HuH-7 (cell line): ENCODE results near the gene ATP8B2.
"Not testable (repeated sequence)": the region's sequence is repeated elsewhere in the genome, so short reads cannot be mapped to it uniquely, and the experiment has no call there.

Experiments used
- DNase-seq: peaks from one replicate; pipeline ENCODE4 v3.0.0; 2011; ENCODE audit warnings: low spot score

ATP8B2 gene

GRCh38 chr1:154323493-154323892 lies 1.8 kb upstream of the ATP8B2 start:
- no peak for DNase-seq

GRCh38 chr1:154324241-154324640 lies 1.1 kb upstream of the ATP8B2 start:
- DNase-seq: no peak

- peak; percentile 98 for DNase-seq
Measured at GRCh38 chr1:154325583-154326545, 539 bp downstream of the ATP8B2 start.

GRCh38 chr1:154326546-154327465 lies 1.5 kb downstream of the ATP8B2 start:
- no peak for DNase-seq

- DNase-seq: no peak
Measured at GRCh38 chr1:154327466-154328317, 2.4 kb downstream of the ATP8B2 start.

GRCh38 chr1:154328318-154329151 lies 3.2 kb downstream of the ATP8B2 start:
- no peak for DNase-seq

- DNase-seq: no peak
Measured at GRCh38 chr1:154329152-154329521, 3.8 kb downstream of the ATP8B2 start.

- no peak for DNase-seq
Measured at GRCh38 chr1:154329551-154330131, 4.3 kb downstream of the ATP8B2 start.

- no peak for DNase-seq
Measured at GRCh38 chr1:154330669-154331068, 5.3 kb downstream of the ATP8B2 start.

- DNase-seq: peak; percentile 68
Measured at GRCh38 chr1:154334079-154335024, 9.0 kb downstream of the ATP8B2 start.

- peak; percentile 96 for DNase-seq
Measured at GRCh38 chr1:154335025-154335714, 9.8 kb downstream of the ATP8B2 start.

GRCh38 chr1:154337253-154337894 lies 12.0 kb downstream of the ATP8B2 start:
- no peak for DNase-seq

GRCh38 chr1:154338875-154339274 lies 13.6 kb downstream of the ATP8B2 start:
- DNase-seq: no peak

GRCh38 chr1:154341366-154341765 lies 16.0 kb downstream of the ATP8B2 start:
- not testable (repeated sequence) for DNase-seq

GRCh38 chr1:154342132-154342531 lies 16.8 kb downstream of the ATP8B2 start:
- DNase-seq: no peak

- DNase-seq: no peak
Measured at GRCh38 chr1:154342836-154343472, 17.6 kb downstream of the ATP8B2 start.

GRCh38 chr1:154344977-154345837 lies 19.9 kb downstream of the ATP8B2 start:
- peak; percentile 64 for DNase-seq
